Measurements from ENCODE around the gene GPA33.

Gene GPA33

GRCh38 chr1:167086768-167087167 lies 3.4 kb downstream of the GPA33 start:
- no peak for DNase-seq

GRCh38 chr1:167086033-167086432 lies 4.1 kb downstream of the GPA33 start:
- no peak for DNase-seq

- no peak for DNase-seq
Measured at GRCh38 chr1:167084757-167085156, 5.4 kb downstream of the GPA33 start.

GRCh38 chr1:167083871-167084270 lies 6.3 kb downstream of the GPA33 start:
- no peak for DNase-seq

GRCh38 chr1:167083066-167083665 lies 7.0 kb downstream of the GPA33 start:
- no peak for DNase-seq

- DNase-seq, result no peak
Measured at GRCh38 chr1:167082511-167083027, 7.6 kb downstream of the GPA33 start.

GRCh38 chr1:167081594-167082156 lies 8.5 kb downstream of the GPA33 start:
- no peak for DNase-seq

GRCh38 chr1:167077868-167078210 lies 12.3 kb downstream of the GPA33 start:
- no peak for DNase-seq

- DNase-seq, result no peak
Measured at GRCh38 chr1:167077128-167077867, 12.9 kb downstream of the GPA33 start.

GRCh38 chr1:167076136-167076710 lies 14.0 kb downstream of the GPA33 start:
- no peak for DNase-seq

GRCh38 chr1:167071286-167071685 lies 18.9 kb downstream of the GPA33 start:
- DNase-seq, result no peak

GRCh38 chr1:167068761-167069160 lies 21.4 kb downstream of the GPA33 start:
- no peak for DNase-seq

- no peak for DNase-seq
Measured at GRCh38 chr1:167067904-167068303, 22.3 kb downstream of the GPA33 start.

- peak in 48 of 51 donors; percentile 18 to 86 (median 59) for DNase-seq
Measured at GRCh38 chr1:167066333-167067122, 23.6 kb downstream of the GPA33 start.

- DNase-seq, result no peak
Measured at GRCh38 chr1:167065471-167065870, 24.7 kb downstream of the GPA33 start.

- no peak for DNase-seq
Measured at GRCh38 chr1:167064621-167065020, 25.6 kb downstream of the GPA33 start.

GRCh38 chr1:167061073-167061464 lies 29.1 kb downstream of the GPA33 start:
- DNase-seq, result no peak

GRCh38 chr1:167060141-167061072 lies 29.8 kb downstream of the GPA33 start:
- DNase-seq, result no peak

GRCh38 chr1:167059809-167060107 lies 30.4 kb downstream of the GPA33 start:
- no peak for DNase-seq

- DNase-seq, result peak in 45 of 51 donors; percentile 11 to 78 (median 45)
Measured at GRCh38 chr1:167059045-167059808, 30.9 kb downstream of the GPA33 start.
